ENCODE results near the gene MUC5AC.
"Not testable (repeated sequence)": the region's sequence is repeated elsewhere in the genome, so short reads cannot be mapped to it uniquely, and the experiment has no call there.

GRCh38 chr11:1115292-1115691, 42.5 kb upstream of the MUC5AC start:
- TF ChIP-seq CTCF, POLR2A (IDR thresholded peaks at IDR 0.05): not testable (repeated sequence)

Data from adrenal gland (tissue), 5 donors.